Measurements from ENCODE around the gene GAS7.

GRCh38 chr17:10033959-10034358 is 164.4 kb downstream of the GAS7 start:
- TF ChIP-seq CTCF (conservative IDR thresholded peaks at IDR 0.05; ENCODE audit: low read depth in 2 of 2) (no peak), EZH2phosphoT487 (IDR thresholded peaks at IDR 0.05; ENCODE audit: unreplicated experiment) (no peak), POLR2AphosphoS5 (IDR thresholded peaks at IDR 0.05; ENCODE audit: low read depth) (no peak), REST (IDR thresholded peaks at IDR 0.05; ENCODE audit: unreplicated experiment) (no peak), EZH2 (IDR thresholded peaks at IDR 0.05; ENCODE audit: low read depth, unreplicated experiment) (no peak), JUNB (IDR thresholded peaks at IDR 0.05; ENCODE audit: unreplicated experiment) (no peak), ZNF114 (CRISPR knock-in tag; IDR thresholded peaks at IDR 0.05) (no peak), CREB1 (CRISPR knock-in tag; IDR thresholded peaks at IDR 0.05; ENCODE audit: low read depth) (no peak), ZNF331 (CRISPR knock-in tag; IDR thresholded peaks at IDR 0.05; ENCODE audit: low read depth) (no peak), ETS1 (IDR thresholded peaks at IDR 0.05) (no peak), NANOG (IDR thresholded peaks at IDR 0.05; ENCODE audit: borderline replicate concordance) (no peak), STAT1 (IDR thresholded peaks at IDR 0.05; ENCODE audit: unreplicated experiment) (no peak)
